GM19238 (cell line): Measurements from ENCODE around the gene TACC3.

Source experiments
- DNase-seq: peaks from one replicate; pipeline ENCODE4 v3.0.0; 2011; ENCODE audit warnings: low spot score; ENCODE audit not compliant: insufficient read length

The TACC3 gene

DNA sequence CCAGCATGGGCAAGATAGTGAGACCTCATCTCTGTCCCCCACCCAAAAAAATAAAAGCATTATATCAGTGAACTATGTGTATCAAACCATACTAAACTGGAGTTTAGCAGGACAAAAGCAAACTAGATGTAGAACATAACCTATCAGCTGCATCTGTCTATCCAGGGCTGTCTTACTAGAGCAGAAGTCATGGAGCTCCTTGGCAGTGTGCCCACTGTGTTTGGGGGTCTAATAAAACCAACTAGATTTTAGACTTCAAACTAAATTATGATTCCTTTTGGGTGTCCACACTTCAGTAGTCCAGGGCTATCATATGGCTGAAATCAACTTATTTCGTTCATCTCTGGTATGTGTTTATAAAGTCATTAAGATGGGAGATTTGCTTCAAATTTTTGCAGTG, 17.5 kb upstream of the TACC3 start:
- no peak for DNase-seq

DNA sequence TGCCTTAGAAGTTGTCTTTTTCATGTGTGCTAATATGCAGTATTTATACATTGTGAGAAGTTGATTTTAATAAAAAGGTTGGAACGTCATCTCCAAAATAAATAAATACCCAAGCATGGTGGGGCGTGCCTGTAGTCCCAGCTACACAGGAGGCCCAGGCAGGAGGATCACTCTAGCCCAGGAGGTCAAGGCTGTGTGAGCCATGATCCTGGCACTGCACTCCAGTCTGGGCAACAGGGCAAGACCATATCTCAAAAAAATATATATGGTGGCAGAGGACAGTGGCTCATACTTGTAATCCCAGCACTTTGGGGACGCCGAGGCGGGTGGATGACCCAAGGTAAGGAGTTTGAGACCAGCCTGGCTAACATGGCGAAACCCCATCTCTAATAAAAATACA, 15.6 kb upstream of the TACC3 start:
- DNase-seq: no peak

DNA sequence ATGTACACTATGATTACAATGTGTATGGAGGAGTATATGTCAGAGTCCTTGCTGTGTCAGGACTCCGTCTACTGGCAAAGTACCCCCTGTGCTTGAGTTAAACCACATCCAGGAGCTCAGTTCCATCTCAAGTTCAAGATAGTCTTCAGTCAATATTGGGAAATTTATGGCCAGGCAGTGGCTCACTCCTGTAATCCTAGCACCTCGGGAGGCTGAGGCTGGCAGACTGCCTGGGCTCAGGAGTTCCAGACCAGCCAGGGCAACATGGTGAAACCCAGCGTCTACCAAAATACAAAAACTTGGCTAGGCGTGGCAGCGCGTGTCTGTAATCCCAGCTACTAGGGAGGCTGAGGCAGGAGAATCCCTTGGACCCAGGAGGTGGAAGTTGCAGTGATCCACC, 15.0 kb upstream of the TACC3 start:
- DNase-seq: no peak

DNA sequence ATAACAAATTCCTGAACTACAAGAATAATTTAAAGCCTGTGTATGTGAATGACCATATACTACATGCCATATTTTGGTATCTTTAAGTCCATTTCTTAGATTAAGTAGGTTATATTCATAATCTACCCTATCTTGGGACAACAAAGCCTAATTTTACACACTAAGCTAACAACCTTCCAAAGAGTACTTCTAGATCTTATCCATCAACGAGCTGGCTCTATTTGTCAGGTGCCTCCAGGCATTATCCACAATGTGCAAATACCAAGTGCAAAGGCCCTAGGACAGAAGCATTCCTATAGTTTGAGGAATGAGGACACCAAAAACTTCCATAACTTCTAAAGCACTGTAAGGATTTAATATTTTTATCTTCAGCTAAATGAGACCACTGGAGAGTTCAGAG, 12.7 kb upstream of the TACC3 start:
- no peak for DNase-seq

DNA sequence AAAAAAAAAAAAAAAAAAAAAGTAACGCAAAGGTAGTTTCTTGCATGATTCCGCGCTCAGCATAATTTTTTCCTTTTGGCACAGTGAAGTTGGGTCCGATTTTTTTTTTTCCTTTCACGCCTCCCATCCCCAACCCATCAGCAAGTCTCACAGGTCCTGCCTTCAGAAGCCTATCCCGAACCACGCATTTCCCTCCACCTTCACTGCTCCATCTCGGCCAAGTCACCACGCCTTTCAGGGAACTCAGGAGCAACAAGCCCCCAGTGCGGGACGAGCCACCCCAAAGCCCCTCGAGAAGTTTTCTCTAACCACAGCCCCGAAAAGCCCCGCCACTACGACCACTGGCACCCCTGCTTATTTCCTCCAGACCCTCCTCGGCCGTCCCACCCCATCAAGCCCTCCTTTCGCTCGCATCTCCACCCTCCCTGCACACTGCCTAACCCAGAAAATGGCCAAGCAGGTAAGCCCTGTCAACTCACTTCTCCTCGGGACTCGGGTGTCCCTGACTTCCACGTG, 10.2 kb upstream of the TACC3 start:
- DNase-seq: no peak

DNA sequence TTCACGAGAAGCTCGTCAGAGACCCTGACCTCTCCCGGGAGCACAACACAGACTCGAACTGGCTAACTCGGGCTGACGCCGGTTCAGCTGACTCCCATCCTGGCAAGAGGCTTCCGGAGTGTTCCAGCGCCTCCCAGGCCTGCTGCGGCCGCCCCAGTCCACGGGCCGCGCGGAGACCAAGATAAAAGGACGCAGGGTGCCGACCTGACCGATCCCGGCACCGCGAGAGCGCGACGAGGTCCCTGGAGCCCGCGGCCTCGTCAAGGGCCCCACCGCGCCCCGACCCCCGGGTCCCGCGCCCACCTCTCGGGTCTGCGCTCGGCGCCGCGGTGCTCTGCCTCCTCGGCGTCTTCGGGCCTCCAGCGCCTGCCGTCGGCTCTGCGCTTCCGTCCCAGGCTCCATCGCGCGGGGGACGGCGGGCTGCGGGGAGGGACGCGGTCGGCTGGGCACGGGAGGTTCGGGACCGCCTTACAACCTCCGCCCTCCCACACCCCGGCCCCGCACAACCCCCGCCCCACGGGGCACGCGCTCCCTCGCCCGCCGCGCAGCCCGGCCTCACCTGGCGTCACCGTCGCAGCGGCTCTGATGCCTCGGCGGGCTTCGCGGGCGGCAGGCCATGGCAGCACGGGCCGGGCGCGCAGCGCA, 9.6 kb upstream of the TACC3 start:
- DNase-seq: no peak

DNA sequence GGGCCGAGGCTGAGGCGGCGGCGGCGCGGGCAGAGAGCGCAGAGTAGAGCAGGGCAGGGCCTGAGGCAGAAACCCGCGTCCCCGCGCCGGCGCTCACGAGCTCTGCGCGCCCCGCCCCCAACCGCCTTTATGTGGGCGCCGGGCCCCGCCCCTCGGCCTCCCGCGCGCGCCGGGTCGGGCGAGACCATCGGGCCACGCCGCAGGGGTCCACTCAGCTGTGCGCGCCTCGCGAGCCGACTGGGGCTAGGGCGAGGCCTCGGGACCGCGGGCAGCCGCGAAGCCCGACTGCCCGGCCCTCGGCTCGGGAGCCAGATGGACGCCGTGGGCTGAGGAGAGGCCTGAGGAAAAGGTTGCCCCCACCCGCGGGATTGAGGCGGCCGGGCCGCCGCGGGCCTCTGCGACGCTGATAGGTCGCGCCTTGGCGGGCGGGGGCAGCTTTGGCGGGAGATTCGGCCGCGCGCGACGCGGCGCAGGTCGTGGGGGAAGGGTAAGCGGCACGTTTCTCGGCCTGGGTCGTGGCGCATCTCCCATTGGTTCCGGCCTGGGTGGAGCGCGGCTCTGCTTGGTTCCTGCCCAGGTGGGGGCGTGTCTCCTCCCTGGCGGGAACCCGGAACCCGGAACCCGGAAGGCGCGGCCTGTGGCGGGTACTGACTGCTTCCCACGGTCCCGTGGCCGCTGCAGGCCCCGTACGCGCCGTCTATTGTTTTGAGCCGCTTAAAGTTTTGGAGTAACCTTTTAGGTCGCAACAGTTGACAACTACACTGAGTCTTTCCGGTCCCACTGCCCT, 8.9 kb upstream of the TACC3 start, which contains the start of gene SLBP:
Gene SLBP, minus strand, starts transcription at position 104 of the 787 bp plus-strand sequence. CDS start 131 bp downstream, outside the sequence.
- DNase-seq: peak; percentile 99

DNA sequence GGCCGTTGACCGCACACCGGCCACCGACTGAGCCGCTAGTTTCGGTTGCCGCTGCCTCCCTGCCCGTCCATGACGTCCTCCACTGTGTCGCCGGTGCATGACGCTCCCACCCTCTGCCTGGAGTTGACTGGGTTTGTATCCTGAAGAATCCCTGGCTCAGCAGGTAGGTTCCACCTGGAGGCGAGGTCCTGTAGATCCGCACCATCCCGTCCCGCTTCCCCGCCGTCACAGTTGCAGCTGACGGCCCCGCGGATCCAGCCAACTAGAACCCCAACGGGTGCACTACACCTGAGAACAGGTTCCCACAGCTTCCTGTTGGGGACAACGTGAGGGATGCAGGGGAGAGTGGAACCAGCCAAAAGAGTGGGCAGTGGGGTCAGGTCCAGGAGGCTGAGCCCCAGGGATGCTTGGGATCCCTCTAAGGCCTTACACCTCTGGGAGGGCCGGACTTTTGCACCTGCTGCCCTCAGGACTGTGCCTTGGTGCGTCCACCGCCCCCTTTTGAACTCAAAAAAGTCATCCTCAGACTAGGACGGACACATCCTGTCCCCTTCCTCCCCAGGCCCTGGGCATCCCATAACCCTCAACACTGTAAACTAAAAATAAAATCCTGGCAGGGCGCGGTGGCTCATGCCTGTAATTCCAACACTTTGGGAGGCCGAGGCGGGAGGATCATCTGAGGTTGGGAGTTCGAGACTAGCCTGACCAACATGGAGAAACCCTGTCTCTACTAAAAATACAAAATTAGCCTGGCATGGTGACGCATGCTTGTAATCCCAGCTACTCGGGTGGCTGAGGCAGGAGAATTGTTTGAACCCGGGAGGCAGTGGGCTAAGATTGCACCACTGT, 8.1 kb upstream of the TACC3 start:
- no peak for DNase-seq

DNA sequence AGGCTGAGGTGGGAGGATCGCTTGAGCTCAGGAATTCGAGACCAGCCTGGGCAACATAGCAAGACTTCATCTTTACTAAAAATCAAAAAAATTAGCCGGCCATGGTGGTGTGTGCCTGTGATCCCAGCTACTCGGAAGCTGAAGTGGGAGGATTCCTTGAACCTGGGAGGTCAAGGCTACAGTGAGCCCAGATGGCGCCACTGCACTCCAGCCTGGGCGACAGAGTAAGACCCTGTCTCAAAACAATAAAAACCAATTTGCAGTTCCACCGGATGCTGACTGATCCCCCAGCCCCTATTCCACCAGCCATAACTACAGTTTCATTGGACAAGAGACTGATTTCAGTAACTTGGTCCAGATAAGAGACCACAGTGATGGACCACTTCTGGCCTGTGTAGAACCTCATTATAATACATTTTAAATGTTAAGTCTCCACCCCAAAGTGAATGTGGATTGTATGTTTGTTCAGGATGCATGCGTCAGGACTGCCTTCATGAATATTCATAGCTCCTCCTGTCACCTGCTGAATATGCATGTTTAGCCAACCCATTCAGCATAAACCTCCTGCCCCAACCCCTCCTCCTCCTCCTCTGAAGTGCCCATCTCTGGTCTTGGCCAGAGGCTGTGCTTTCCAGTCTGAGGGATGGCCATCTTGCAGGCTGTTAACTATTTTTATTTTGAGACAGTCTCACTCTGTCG, 6.9 kb upstream of the TACC3 start:
- DNase-seq: no peak

DNA sequence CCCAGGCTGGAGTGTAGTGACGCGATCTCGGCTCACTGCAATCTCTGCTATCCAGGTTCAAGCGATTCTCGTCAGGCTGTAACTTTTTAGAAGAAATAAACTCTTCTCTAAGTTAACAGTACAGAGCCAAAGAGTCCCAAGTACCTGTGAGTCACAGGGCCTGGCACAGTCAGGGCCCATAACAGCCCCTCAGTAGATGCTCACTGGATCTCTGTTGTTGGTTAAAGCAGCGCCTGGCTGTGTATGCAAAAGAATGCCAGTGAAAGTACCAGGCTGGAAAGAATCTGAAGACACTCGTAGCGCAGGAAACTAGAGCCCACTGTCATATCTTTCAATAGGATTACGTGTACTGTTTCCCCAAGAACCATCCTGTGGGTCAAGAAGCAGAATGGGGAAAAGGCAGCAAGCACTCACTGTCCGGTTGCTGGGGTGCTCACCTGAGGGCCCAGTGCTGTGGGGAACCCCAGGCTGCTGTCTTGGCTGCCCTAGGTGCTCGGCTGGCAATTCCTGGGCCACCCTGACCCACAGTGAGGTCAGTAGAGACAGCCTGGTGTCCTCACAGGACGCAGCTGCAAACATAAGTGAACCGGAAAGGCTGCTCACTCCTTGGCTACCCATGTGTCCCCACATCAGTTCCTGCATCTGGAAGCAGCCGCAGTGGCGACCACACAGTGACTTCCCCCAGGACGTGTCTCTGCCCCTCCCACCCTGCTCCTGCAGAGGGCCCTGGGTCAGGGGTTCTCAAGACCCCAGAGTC, 6.1 kb upstream of the TACC3 start:
- DNase-seq: no peak

DNA sequence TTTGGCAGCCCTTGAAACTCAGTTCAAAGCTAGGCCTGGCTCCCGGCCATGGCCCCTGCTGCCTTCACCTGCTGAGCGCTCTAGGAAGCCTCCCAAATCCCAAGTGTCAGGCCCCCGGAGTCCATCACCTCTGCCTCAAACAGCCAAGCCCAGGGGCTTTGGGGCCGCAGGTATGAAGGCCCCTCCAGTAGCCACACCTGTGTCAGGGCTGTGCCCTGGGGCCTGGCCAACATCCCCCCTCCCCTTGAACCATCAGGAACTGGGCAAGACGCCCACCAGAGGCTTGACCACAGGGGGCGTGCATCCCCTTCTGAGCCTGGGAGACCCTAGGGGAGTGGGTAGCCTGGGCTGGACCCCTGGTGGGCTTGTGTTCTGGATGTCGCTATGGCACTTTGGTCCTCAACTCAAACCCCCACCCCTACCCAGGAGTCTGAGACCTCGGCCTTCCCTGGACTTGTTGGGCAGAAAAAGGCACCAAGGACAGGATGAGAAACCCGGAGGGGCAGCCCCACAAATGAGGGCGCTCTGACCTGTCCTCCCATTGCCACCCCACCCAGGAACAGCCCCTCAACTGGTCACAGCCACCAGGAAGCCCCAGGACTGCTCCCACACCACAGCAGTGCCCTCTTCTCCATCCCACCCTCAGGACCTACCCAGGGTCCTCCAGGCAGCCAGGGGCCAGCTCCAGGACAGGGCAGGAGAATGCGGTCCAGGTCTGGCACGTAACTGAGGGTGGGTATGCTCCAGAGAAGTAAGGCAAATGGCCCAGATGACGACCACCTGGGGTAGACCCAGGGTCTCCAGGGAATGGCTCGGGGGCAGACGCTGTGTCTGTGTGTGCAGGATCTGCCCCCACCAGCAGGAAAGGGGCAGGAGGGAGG, 5.0 kb upstream of the TACC3 start:
- DNase-seq: no peak

DNA sequence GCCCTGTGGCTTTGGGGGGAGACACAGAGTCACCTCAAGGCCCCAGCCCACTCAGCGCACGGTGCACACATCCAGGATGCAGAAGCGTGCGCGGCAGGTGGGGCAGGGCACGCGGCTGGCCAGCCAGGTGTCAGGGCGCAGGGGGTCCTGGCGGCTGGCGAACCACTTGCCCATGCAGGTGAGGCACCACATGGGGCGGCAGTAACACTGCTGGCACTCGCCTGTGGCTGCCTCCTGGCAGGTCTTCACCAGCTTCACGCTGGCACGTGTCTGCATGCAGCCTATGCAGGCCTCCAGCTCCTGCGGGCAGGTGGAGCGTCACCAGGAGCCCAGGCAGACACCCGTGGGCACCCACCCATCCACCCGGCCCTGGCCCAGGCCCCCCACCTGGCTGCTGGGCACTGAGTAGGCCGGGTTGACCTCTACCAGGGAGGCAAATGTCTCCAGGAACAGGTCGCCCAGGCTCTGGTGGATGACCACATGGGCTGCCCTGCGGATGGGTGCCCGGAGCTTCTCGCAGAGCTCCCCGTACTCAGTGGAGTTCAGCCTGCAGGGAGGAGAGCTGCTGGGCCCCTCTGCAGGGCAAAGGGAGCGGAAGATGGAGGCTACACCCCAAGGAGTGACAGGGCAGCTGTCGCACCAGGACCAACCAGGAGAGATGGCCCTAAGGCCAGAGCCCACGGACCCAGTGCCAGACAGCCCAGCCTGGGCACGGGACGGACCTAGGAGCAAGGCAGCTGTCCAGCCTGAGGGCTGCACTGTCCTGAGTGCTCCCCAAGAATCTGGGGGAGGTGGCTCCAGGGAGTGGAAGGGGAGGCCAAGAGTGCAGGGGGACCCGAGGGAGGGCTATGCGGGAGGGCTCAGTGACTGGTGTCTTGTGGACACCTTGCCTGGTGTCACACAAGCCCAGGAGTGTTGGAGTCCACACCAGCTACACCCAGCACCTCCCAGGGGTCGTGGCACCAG, 3.9 kb upstream of the TACC3 start:
- DNase-seq: no peak

DNA sequence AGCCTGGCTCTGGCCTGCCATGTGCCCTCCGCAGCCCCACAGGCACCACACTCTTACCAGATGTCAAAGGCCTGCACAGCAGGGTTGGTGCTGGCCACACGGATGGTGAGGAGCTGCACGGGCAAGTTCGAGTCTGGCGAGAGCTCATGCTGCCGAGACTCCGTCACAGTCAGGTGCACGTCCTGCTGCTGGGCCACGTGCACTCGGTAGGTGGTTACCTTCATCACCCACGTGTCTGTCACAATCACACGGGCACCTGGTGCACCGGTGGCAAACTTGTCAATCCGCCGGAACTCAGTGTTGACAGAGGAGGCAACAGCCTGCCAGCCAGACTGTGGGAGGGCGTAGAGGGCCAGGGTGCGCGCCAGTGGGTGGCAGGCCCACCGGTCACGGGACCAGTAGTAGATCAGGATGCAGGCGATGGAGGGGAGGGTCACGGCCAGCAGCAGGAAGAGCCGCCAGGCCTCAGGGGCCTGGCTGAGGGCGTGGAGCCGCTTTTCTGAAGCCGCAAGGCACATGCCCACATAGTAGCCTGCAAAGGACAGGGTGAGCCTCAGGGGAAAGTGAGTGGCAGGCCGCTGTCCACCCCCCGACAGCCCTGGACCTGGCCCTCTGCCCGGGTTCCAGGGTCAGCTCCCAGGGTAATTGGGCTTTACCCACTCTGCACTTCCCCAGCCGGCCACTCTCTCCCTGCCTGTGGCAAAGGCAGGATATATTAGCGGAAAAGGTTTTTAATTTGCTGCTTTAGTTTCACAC, 3.0 kb upstream of the TACC3 start:
- DNase-seq: no peak

DNA sequence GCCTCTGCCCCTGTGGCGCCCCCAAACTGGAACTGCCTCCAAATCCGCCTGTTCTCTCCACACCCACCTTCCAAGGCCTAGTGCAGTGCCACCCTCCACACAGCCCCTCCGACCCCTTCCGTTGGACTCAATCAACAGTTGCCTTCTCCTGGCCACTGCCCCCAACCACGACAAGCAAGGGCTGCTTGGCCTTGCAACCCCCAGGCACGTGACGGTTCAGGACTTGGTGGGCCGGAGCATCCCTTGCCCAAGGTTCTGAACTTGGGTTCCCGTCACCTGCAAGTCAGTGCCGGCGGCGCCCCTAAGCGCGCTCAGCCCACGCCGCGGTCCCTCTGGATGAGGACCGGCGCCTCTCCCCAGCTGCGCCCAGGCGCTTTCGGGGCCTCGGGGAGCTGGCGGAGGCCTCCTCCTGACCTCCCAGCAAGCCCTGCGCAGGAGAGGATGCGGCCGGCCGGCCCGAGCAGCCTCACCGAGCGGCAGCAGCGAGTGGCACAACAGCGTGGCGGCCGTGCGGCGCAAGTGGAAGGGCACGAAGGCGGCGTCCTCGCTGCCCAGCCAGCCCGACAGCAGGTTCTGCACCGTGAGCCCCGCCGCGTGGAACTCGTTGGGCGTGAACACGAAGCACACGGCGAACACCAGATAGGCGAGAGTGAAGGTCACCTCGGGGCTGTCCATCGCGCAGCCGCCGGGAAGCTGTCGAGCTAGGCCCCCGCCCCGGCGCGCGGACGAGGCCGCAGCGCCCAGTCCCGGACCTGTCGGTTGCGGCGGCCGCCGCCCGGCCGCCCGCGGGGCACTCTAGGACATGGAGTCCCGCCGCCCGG, 948 bp upstream of the TACC3 start:
- peak; percentile 58 for DNase-seq

DNA sequence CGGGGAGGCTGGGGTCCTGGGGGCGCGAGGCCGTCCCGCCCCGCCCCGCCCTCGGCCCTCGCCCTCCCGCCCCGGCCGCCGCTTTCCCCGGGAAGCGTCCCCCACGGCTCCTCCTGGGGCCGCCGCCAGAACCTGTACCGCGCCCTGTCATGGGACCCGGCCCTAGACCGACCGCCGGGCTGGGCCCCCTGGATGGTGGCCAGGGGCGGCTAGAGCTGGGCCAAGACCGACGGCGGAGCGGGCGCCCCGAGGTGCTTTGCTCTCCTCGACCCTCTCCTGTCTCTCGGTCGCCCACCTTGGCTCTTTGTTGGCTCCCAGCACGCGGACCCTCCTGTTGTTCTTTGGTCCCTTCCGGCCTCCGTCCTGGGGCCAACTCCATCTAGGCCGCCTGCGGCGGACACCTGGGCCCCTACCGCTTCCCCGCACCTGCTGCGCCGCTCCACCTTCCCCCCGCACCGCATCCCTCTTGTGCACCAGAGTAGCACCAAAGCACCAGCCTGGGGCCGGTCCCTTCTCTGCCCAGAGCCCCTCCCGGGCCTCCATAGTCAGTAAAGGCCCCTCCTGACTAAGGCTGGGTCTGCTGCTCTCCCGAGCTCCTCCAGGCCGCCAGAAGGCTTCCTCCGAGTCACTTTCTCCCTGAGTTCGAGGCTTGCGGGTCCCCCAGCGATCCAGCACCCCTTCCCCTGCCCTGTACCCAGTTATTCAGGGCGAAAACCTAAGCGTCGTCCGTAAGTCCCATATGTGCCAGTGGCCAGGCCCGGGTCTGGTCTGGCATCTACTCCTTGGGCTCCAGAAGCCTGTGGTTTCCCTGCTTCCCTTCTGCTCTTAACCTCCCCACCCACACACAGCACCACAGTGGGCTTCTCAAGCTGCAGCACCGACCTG, 587 bp downstream of the TACC3 start:
- no peak for DNase-seq
